Hepatocyte (in vitro differentiated cells): ENCODE measurements around the gene NDUFV2.

Experiments
- CTCF ChIP-seq: fragments of 200-600 bp; sonication (generic); IDR thresholded peaks from 2 replicates; pipeline ENCODE4 v1.5.1; 2016; ENCODE audit warnings: antibody characterized with exemption, mild to moderate bottlenecking; ENCODE audit not compliant: poor library complexity
- EZH2phosphoT487 ChIP-seq: fragments of 200-600 bp; sonication (generic); IDR thresholded peaks from one replicate; pipeline ENCODE4 v1.6.1; 2018; ENCODE audit warnings: antibody characterized with exemption, mild to moderate bottlenecking, low read depth, moderate library complexity; ENCODE audit not compliant: unreplicated experiment, severe bottlenecking

- TF ChIP-seq CTCF (no peak), EZH2phosphoT487 (no peak)
Measured at GRCh38 chr18:9086624-9087023, 15.9 kb upstream of the NDUFV2 start.
